Mesendoderm (in vitro differentiated cells): ENCODE data around the gene USP13.

Experiments
- DNase-seq: peaks from one replicate; pipeline ENCODE4 v3.0.0; 2013
- H2AK5ac ChIP-seq: 2 replicates; pipeline ENCODE4 v1.6.1; 2013; ENCODE audit warnings: low read length, inconsistent platforms
- H2BK120ac ChIP-seq: 2 replicates; pipeline ENCODE4 v1.6.1; 2013; ENCODE audit warnings: low read depth, mild to moderate bottlenecking, low read length, moderate library complexity, mixed read lengths
- H2BK15ac ChIP-seq: replicated peaks from 2 replicates; pipeline ENCODE4 v1.6.1; 2013; ENCODE audit warnings: low read depth, mild to moderate bottlenecking, moderate library complexity
- H2BK5ac ChIP-seq: 2 replicates; pipeline ENCODE4 v1.6.1; 2013; ENCODE audit warnings: low read length, inconsistent platforms
- H3K18ac ChIP-seq: 2 replicates; pipeline ENCODE4 v1.6.1; 2013; ENCODE audit warnings: mild to moderate bottlenecking, low read length, mixed read lengths
- H3K23ac ChIP-seq: one replicate; pipeline ENCODE4 v1.6.1; 2013; ENCODE audit warnings: low read length
- H3K27ac ChIP-seq: 2 replicates; pipeline ENCODE4 v1.5.1; 2013; ENCODE audit warnings: low read depth, mild to moderate bottlenecking, inconsistent platforms, low read length, moderate library complexity
- H3K27me3 ChIP-seq: 2 replicates; pipeline ENCODE4 v1.6.1; 2013; ENCODE audit warnings: low read length, control low read depth, mild to moderate bottlenecking, inconsistent platforms; ENCODE audit not compliant: insufficient read depth, poor library complexity
- H3K36me3 ChIP-seq: 2 replicates; pipeline ENCODE4 v1.6.1; 2013; ENCODE audit warnings: low read length, inconsistent platforms; ENCODE audit not compliant: control insufficient read depth, insufficient read depth
- H3K4ac ChIP-seq: one replicate; pipeline ENCODE4 v1.6.1; 2013; ENCODE audit warnings: low read depth, mild to moderate bottlenecking, low read length, moderate library complexity
- H3K4me1 ChIP-seq: 2 replicates; pipeline ENCODE4 v1.6.1; 2013; ENCODE audit warnings: low read depth, low read length, inconsistent platforms; ENCODE audit not compliant: control insufficient read depth
- H3K4me2 ChIP-seq: 2 replicates; pipeline ENCODE4 v1.6.1; 2013; ENCODE audit warnings: low read length
- H3K4me3 ChIP-seq: 2 replicates; pipeline ENCODE4 v1.5.1; 2013; ENCODE audit warnings: mild to moderate bottlenecking, low read length
- H3K56ac ChIP-seq: one replicate; pipeline ENCODE4 v1.6.1; 2013; ENCODE audit warnings: low read length
- H3K79me1 ChIP-seq: 2 replicates; pipeline ENCODE4 v1.6.1; 2013; ENCODE audit warnings: low read length, inconsistent platforms
- H3K79me2 ChIP-seq: 2 replicates; pipeline ENCODE4 v1.6.1; 2013; ENCODE audit warnings: mild to moderate bottlenecking, low read length; ENCODE audit not compliant: control insufficient read depth, insufficient read depth
- H3K9ac ChIP-seq: 2 replicates; pipeline ENCODE4 v1.6.1; 2013; ENCODE audit warnings: low read length, inconsistent platforms
- H4K5ac ChIP-seq: one replicate; pipeline ENCODE4 v1.6.1; 2013; ENCODE audit warnings: low read length
- H4K8ac ChIP-seq: one replicate; pipeline ENCODE4 v1.6.1; 2013; ENCODE audit warnings: low read depth, mild to moderate bottlenecking, control low read depth, low read length, moderate library complexity
- WGBS: extraction: QIAGEN DNeasy Blood & Tissue Kit; methylation state at CpG from one replicate; pipeline ENCODE4 v1.1.7; 2013; ENCODE audit warnings: low lambda C conversion rate, missing lambda C conversion rate; ENCODE audit not compliant: insufficient coverage; ENCODE audit errors: extremely low coverage; 5-methylcytosine and 5-hydroxymethylcytosine counted together

The USP13 gene

GRCh38 chr3:179651687-179652446, 973 bp upstream of the USP13 start:
- Histone ChIP-seq H3K4me1 (peaks cover 4% of the 10 kb centered on the region), H2BK5ac (no peak overlapping the region), H3K79me2 (peaks cover 23% of the 10 kb centered on the region), H3K4me3 (no peak overlapping the region), H3K23ac (no peak overlapping the region), H4K8ac (no peak overlapping the region), H2AK5ac (no peak overlapping the region), H3K4ac (no peak overlapping the region), H3K4me2 (peak overlapping the region; percentile 75), H3K36me3 (no peaks in the 10 kb centered on the region), H3K9ac (peak overlapping the region; percentile 73), H3K18ac (peak overlapping the region; percentile 96), H2BK120ac (no peak overlapping the region), H3K56ac (peak overlapping the region; percentile 78), H3K79me1 (peaks cover 7% of the 10 kb centered on the region), H3K27me3 (no peaks in the 10 kb centered on the region), H2BK15ac (peak overlapping the region; percentile 89), H3K27ac (no peak overlapping the region), H4K5ac (no peak overlapping the region)
- WGBS = no CpG with 5 or more reads among the region's 11 CpGs
- DNase-seq = no peak

GRCh38 chr3:179653096-179653797, 407 bp downstream of the USP13 start:
- Histone ChIP-seq H3K79me1 (peaks cover 10% of the 10 kb centered on the region), H4K8ac (peak overlapping the region; percentile 30), H3K36me3 (no peaks in the 10 kb centered on the region), H3K4me2 (peak overlapping the region; percentile 84), H2BK5ac (peak overlapping the region; percentile 85), H3K79me2 (peaks cover 26% of the 10 kb centered on the region), H3K27me3 (no peaks in the 10 kb centered on the region), H3K4me1 (peaks cover 4% of the 10 kb centered on the region), H3K23ac (peak overlapping the region; percentile 91), H2AK5ac (no peak overlapping the region), H3K18ac (peak overlapping the region; percentile 96), H3K4me3 (peak overlapping the region; percentile 85), H3K4ac (peak overlapping the region; percentile 50), H4K5ac (no peak overlapping the region), H2BK15ac (no peak overlapping the region), H3K27ac (peak overlapping the region; percentile 93), H3K56ac (peak overlapping the region; percentile 99), H2BK120ac (peak overlapping the region; percentile 63), H3K9ac (peak overlapping the region; percentile 94)
- no CpG with 5 or more reads among the region's 77 CpGs for WGBS
- DNase-seq = peak; percentile 93

- no peak overlapping the region for H3K9ac ChIP-seq
- H3K56ac ChIP-seq = no peak overlapping the region
- no peaks in the 10 kb centered on the region for H3K36me3 ChIP-seq
- no peak overlapping the region for H4K8ac ChIP-seq
- peaks cover 4% of the 10 kb centered on the region for H3K4me1 ChIP-seq
- H3K4me3 ChIP-seq = no peak overlapping the region
- no peak overlapping the region for H3K4ac ChIP-seq
- H3K27me3 ChIP-seq = no peaks in the 10 kb centered on the region
- H2AK5ac ChIP-seq = no peak overlapping the region
- no peak overlapping the region for H3K23ac ChIP-seq
- H2BK15ac ChIP-seq = no peak overlapping the region
- peaks cover 36% of the 10 kb centered on the region for H3K79me2 ChIP-seq
- no peak overlapping the region for H4K5ac ChIP-seq
- H3K27ac ChIP-seq = no peak overlapping the region
- H3K4me2 ChIP-seq = no peak overlapping the region
- peaks cover 19% of the 10 kb centered on the region for H3K79me1 ChIP-seq
- WGBS = no CpG with 5 or more reads among the region's 2 CpGs
- H2BK5ac ChIP-seq = no peak overlapping the region
- DNase-seq = no peak
- H2BK120ac ChIP-seq = no peak overlapping the region
- H3K18ac ChIP-seq = no peak overlapping the region
Measured at GRCh38 chr3:179655236-179655635, 2.4 kb downstream of the USP13 start.

- no peak overlapping the region for H2BK15ac ChIP-seq
- WGBS = no CpG with 5 or more reads among the region's 2 CpGs
- H3K36me3 ChIP-seq = no peaks in the 10 kb centered on the region
Measured at GRCh38 chr3:179658606-179659005, 5.8 kb downstream of the USP13 start.

GRCh38 chr3:179660872-179661271, 8.0 kb downstream of the USP13 start:
- H2BK15ac ChIP-seq = no peak overlapping the region
- H3K23ac ChIP-seq = no peak overlapping the region
- no CpG with 5 or more reads among the region's 3 CpGs for WGBS
- no peak overlapping the region for H4K5ac ChIP-seq
- H3K4me1 ChIP-seq = peaks cover under 1% of the 10 kb centered on the region
- H3K4me2 ChIP-seq = no peak overlapping the region
- H3K79me2 ChIP-seq = peaks cover 53% of the 10 kb centered on the region
- H4K8ac ChIP-seq = no peak overlapping the region
- H2AK5ac ChIP-seq = no peak overlapping the region
- H3K9ac ChIP-seq = no peak overlapping the region
- no peak overlapping the region for H3K4ac ChIP-seq
- no peak overlapping the region for H3K27ac ChIP-seq
- peaks cover 42% of the 10 kb centered on the region for H3K79me1 ChIP-seq
- no peaks in the 10 kb centered on the region for H3K27me3 ChIP-seq
- H3K4me3 ChIP-seq = no peak overlapping the region
- H2BK5ac ChIP-seq = no peak overlapping the region
- DNase-seq = no peak
- no peak overlapping the region for H3K18ac ChIP-seq
- H3K56ac ChIP-seq = no peak overlapping the region
- H3K36me3 ChIP-seq = no peaks in the 10 kb centered on the region
- no peak overlapping the region for H2BK120ac ChIP-seq

More at GRCh38 chr3:179658606-179659005, 5.8 kb downstream of the USP13 start:
- Histone ChIP-seq H2AK5ac (no peak overlapping the region), H3K79me2 (peaks cover 55% of the 10 kb centered on the region), H3K18ac (no peak overlapping the region), H3K9ac (no peak overlapping the region), H3K4me3 (no peak overlapping the region), H3K23ac (no peak overlapping the region), H2BK120ac (no peak overlapping the region), H3K4me2 (no peak overlapping the region), H2BK5ac (no peak overlapping the region), H4K5ac (no peak overlapping the region), H3K79me1 (peaks cover 34% of the 10 kb centered on the region), H3K56ac (no peak overlapping the region), H4K8ac (no peak overlapping the region), H3K27ac (no peak overlapping the region), H3K27me3 (no peaks in the 10 kb centered on the region), H3K4me1 (peaks cover 4% of the 10 kb centered on the region), H3K4ac (no peak overlapping the region)
- DNase-seq = no peak
